ENCODE measurements around the gene SLC35D1.

DNA sequence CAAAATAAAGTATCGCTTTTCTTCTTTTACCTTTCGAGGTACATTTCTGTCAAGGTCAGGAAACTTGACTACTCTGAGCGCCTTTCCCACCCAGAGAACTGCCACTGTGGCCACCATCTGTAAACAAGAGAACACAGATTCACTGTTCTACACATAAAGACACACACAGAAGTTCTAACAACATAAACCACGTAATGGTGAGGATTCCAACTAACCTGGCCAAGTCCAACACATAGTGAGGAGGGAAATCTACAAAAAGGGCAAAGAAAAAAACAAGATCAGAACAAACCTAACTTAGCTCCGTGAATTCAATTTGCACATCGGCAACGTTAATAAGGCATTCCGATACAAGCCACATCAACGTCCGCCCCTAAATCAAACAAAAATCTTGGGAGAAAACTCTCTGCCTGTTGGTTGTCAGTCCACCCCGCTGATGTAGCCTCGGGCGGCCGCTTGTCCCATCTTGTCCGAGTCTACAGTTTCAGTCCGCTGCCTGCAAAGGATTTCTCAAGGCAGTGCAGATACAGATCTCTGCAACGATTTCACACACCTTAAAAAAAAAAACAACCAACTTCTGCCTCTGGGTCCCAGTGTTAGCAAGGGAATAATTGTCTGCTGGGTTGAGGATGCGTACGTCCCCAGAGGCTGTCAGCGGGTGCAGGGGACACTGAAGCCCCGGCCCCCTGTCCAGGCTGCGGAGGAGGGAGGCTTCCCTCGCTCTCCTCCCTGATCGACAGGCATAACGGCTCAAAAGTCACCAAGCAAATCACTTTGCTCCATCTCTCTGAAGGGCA is 1.0 kb downstream of the SLC35D1 start:
- TF ChIP-seq TAF1 (IDR thresholded peaks at IDR 0.05; ENCODE audit: low read depth) (no peak), EP300 (IDR thresholded peaks at IDR 0.05; ENCODE audit: borderline replicate concordance) (no peak), EGR1 (IDR thresholded peaks at IDR 0.05) (0 out of 2 replicates have a peak, but pooled peaks have one; percentile 13)
- TF ChIP-seq, protein P1, sequence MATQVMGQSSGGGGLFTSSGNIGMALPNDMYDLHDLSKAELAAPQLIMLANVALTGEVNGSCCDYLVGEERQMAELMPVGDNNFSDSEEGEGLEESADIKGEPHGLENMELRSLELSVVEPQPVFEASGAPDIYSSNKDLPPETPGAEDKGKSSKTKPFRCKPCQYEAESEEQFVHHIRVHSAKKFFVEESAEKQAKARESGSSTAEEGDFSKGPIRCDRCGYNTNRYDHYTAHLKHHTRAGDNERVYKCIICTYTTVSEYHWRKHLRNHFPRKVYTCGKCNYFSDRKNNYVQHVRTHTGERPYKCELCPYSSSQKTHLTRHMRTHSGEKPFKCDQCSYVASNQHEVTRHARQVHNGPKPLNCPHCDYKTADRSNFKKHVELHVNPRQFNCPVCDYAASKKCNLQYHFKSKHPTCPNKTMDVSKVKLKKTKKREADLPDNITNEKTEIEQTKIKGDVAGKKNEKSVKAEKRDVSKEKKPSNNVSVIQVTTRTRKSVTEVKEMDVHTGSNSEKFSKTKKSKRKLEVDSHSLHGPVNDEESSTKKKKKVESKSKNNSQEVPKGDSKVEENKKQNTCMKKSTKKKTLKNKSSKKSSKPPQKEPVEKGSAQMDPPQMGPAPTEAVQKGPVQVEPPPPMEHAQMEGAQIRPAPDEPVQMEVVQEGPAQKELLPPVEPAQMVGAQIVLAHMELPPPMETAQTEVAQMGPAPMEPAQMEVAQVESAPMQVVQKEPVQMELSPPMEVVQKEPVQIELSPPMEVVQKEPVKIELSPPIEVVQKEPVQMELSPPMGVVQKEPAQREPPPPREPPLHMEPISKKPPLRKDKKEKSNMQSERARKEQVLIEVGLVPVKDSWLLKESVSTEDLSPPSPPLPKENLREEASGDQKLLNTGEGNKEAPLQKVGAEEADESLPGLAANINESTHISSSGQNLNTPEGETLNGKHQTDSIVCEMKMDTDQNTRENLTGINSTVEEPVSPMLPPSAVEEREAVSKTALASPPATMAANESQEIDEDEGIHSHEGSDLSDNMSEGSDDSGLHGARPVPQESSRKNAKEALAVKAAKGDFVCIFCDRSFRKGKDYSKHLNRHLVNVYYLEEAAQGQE (IDR thresholded peaks at IDR 0.05; ENCODE audit: low read depth) = no peak

Data from Ishikawa (cell line).